ENCODE data around the gene MAP6.

The MAP6 gene

DNA sequence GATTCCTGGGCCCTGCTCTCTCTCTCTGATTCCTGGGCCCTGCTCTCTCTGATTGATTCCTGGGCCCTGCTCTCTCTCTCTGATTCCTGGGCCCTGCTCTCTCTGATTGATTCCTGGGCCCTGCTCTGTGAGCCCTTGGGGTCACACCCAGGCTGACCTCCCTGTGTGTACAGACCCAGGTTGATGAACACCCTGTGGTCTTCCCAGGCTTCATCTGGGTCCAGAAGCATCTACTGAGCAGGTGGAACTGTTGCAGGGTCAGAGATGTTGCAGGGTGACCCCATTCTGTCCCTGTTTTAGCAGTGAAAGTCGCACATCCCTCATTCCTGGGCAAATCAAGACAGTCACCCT lies 126.8 kb downstream of the MAP6 start:
- no peak overlapping the region for H3K4me3 Mint-ChIP-seq
- H3K4me1 Mint-ChIP-seq (ENCODE audit: low read depth), result peaks cover 16% of the 10 kb centered on the region
- DNase-seq (ENCODE audit: low spot score), result no peak
- no peaks in the 10 kb centered on the region for H3K36me3 Mint-ChIP-seq (ENCODE audit: low read depth)
- H3K9me3 Mint-ChIP-seq, result no peaks in the 10 kb centered on the region
- peaks cover 4% of the 10 kb centered on the region for H3K27me3 Mint-ChIP-seq (ENCODE audit: low read depth)
- no peak overlapping the region for H3K27ac Mint-ChIP-seq

- no peak overlapping the region for H3K27ac Mint-ChIP-seq
- no peaks in the 10 kb centered on the region for H3K36me3 Mint-ChIP-seq (ENCODE audit: low read depth)
- H3K4me1 Mint-ChIP-seq (ENCODE audit: low read depth), result peaks cover 22% of the 10 kb centered on the region
- H3K9me3 Mint-ChIP-seq, result no peaks in the 10 kb centered on the region
- no peak overlapping the region for H3K4me3 Mint-ChIP-seq
- peaks cover 4% of the 10 kb centered on the region for H3K27me3 Mint-ChIP-seq (ENCODE audit: low read depth)
- no peak for DNase-seq (ENCODE audit: low spot score)
Measured at GRCh38 chr11:75541193-75542087, 127.4 kb downstream of the MAP6 start.

- Mint-ChIP-seq H3K9me3 (no peaks in the 10 kb centered on the region), H3K36me3 (ENCODE audit: low read depth) (no peaks in the 10 kb centered on the region), H3K27me3 (ENCODE audit: low read depth) (no peaks in the 10 kb centered on the region), H3K27ac (no peak overlapping the region), H3K4me1 (ENCODE audit: low read depth) (peaks cover 28% of the 10 kb centered on the region), H3K4me3 (no peak overlapping the region)
- no peak for DNase-seq (ENCODE audit: low spot score)
Measured at GRCh38 chr11:75539459-75540334, 129.1 kb downstream of the MAP6 start.

DNA sequence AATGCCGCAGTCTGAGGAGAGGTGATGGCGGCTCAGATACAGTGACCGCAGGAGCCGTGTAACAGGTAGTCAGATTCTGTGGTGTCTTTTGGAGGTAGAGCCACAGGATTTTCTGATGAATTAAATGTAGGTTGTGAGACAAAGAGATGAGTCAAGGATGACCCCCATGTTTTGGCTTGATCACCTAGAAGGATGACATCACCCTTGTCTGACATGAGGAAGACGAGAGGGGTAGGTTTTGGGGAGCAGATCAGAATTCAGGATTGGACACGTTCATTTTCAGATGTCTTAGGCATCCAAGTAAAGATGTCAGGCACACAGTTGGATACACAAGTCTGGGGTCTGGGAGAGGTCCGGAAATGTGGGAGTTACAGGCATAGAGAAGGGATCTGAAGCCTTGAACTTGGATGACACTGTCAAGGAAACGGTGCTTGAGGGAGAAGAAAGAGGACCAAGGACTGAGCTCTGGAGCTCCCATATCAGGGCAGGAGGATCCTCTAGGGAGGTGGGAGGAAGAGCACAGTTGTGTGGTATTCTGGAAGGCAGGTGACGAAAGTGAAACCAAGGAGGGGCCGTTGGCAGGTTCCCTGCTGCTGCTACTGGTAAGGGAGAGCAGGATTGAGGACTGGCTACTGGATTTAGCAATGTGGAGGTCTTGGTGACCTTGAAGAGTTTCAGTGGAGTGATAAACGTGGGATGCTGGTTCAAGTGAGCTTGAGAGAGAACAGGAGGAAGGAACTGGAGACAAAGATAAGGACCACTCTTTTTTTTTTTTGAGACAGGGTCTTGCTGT lies 130.5 kb downstream of the MAP6 start:
- Mint-ChIP-seq H3K9me3 (no peaks in the 10 kb centered on the region), H3K4me1 (ENCODE audit: low read depth) (peaks cover 38% of the 10 kb centered on the region), H3K27ac (peak overlapping the region; percentile 3), H3K27me3 (ENCODE audit: low read depth) (no peaks in the 10 kb centered on the region), H3K36me3 (ENCODE audit: low read depth) (no peaks in the 10 kb centered on the region), H3K4me3 (no peak overlapping the region)
- DNase-seq (ENCODE audit: low spot score), result no peak

DNA sequence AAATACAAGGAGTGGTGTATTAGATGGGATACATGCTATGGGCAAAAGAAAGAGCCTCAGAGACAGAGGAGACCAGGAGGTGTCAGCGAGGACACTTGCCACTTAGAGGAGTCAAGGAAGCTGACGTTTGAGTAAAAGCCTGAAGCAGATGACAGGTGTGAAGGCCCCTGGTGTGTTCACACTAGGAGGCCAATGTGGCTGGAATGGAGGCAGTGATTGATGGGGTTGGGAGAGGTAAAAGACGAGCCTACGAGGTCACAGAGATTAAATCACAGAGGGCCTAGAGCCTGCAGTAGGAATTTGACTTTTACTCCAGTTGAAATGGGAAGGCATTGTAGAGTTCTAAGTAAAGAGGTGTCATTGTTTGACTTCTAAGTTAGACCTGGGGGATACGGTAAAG lies 131.1 kb downstream of the MAP6 start:
- Mint-ChIP-seq H3K4me3 (no peak overlapping the region), H3K36me3 (ENCODE audit: low read depth) (no peaks in the 10 kb centered on the region)
- DNase-seq (ENCODE audit: low spot score), result no peak

More for the DNA sequence above, 131.1 kb downstream of the MAP6 start:
- Mint-ChIP-seq H3K9me3 (no peaks in the 10 kb centered on the region), H3K27ac (peak overlapping the region; percentile 29), H3K4me1 (ENCODE audit: low read depth) (peaks cover 38% of the 10 kb centered on the region), H3K27me3 (ENCODE audit: low read depth) (no peaks in the 10 kb centered on the region)

Measured in T-helper 2 cell treated with Interferon-gamma antibody and Interleukin-4, amounts not matched to agents 5 μg/mL and 100 μg/mL, for 36 hours (primary cell).